Measurements from ENCODE around the gene CYB5RL.

GRCh38 chr1:54159733-54160316 lies 40.0 kb downstream of the CYB5RL start:
- TF ChIP-seq CTCF (IDR thresholded peaks at IDR 0.05; ENCODE audit: poor library complexity) (no peak), EZH2 (IDR thresholded peaks at IDR 0.05; ENCODE audit: borderline replicate concordance) (no peak), EZH2phosphoT487 (IDR thresholded peaks at IDR 0.05; ENCODE audit: low read depth, severe bottlenecking, unreplicated experiment) (no peak)
